IgD-negative memory B cell (primary cell): ENCODE data around the gene LLGL2. TPM values are rescaled to one million over a fixed set of nuclear protein-coding genes. Genes with fewer than 3 reads are reported as not detected.
"Not testable (repeated sequence)": the region's sequence is repeated elsewhere in the genome, so short reads cannot be mapped to it uniquely, and the experiment has no call there.

Experiments
- H3K27ac Mint-ChIP-seq, 3 donors: one replicate each; pipeline ENCODE4 v1.8.0; 2020 to 2022; ENCODE audit warnings: mild to moderate bottlenecking in 3 of 3, mixed read lengths in 3 of 3, moderate library complexity in 1 of 3
- H3K27me3 Mint-ChIP-seq: one replicate; pipeline ENCODE4 v1.8.0; 2021; ENCODE audit warnings: mixed read lengths
- H3K36me3 Mint-ChIP-seq: one replicate; pipeline ENCODE4 v1.8.0; 2020; ENCODE audit warnings: mild to moderate bottlenecking, mixed read lengths
- H3K4me1 Mint-ChIP-seq, 3 donors: one replicate each; pipeline ENCODE4 v1.8.0; 2020 to 2022; ENCODE audit warnings: mixed read lengths in 3 of 3, mild to moderate bottlenecking in 1 of 3
- H3K4me3 Mint-ChIP-seq, 4 donors: one replicate each; pipeline ENCODE4 v1.8.0; 2020 to 2022; ENCODE audit warnings: mild to moderate bottlenecking in 4 of 4, mixed read lengths in 4 of 4, moderate library complexity in 3 of 4
- H3K9me3 Mint-ChIP-seq, 3 donors: one replicate each; pipeline ENCODE4 v1.8.0; 2020 to 2021; ENCODE audit warnings: mixed read lengths in 3 of 3, mild to moderate bottlenecking in 1 of 3
- polyA plus RNA-seq: library from polyadenylated mRNA; unstranded; fragments of 300-500 nt; fragmentation: Illumina TruSeq; gene quantifications from one replicate; pipeline ENCODE4 v1.2.3, GENCODE V29; 2021

Gene LLGL2
- polyA plus RNA-seq, 1 donor from 2014 or later, result 21.8 TPM

- not testable (repeated sequence) for H3K27ac Mint-ChIP-seq, H3K9me3 Mint-ChIP-seq, H3K36me3 Mint-ChIP-seq, H3K4me1 Mint-ChIP-seq, H3K4me3 Mint-ChIP-seq, H3K27me3 Mint-ChIP-seq
These were observed 57.7 kb downstream of the LLGL2 start for GRCh38 chr17:75583197-75583596.

GRCh38 chr17:75584849-75585175, 59.3 kb downstream of the LLGL2 start:
- Mint-ChIP-seq H3K27ac (no peak overlapping the region), H3K9me3 (peaks cover 0 to 3% (median 3%) of the 10 kb centered on the region in 3 donors), H3K36me3 (no peaks in the 10 kb centered on the region), H3K4me3 (peak overlapping the region in 1 of 4 donors; percentile 92), H3K27me3 (peaks cover 4% of the 10 kb centered on the region), H3K4me1 (peaks cover 0 to 8% (median 1%) of the 10 kb centered on the region in 3 donors)

GRCh38 chr17:75587675-75588595, 62.4 kb downstream of the LLGL2 start, which contains the start of gene MYO15B:
TSS of gene MYO15B (plus strand) at chr17:75587800. CDS start at chr17:75588058, 258 bp downstream.
- Mint-ChIP-seq H3K27me3 (no peaks in the 10 kb centered on the region), H3K27ac (peak within 1 kb of the TSS; percentile 46 to 65 (median 50)), H3K4me3 (peak within 1 kb of the TSS; percentile 72 to 94 (median 84)), H3K4me1 (peaks cover 5 to 10% (median 9%) of the 10 kb centered on the region in 3 donors), H3K36me3 (no peaks in the 10 kb centered on the region), H3K9me3 (no peaks in the 10 kb centered on the region)

GRCh38 chr17:75588596-75589011, 63.1 kb downstream of the LLGL2 start:
- no peaks in the 10 kb centered on the region for H3K36me3 Mint-ChIP-seq
- no peaks in the 10 kb centered on the region for H3K9me3 Mint-ChIP-seq
- H3K27ac Mint-ChIP-seq, result peak overlapping the region in 1 of 3 donors; percentile 45
- H3K27me3 Mint-ChIP-seq, result no peaks in the 10 kb centered on the region
- H3K4me1 Mint-ChIP-seq, result peaks cover 5 to 10% (median 9%) of the 10 kb centered on the region in 3 donors
- peak overlapping the region; percentile 68 to 94 (median 84) for H3K4me3 Mint-ChIP-seq

GRCh38 chr17:75589012-75589918, 63.8 kb downstream of the LLGL2 start:
- Mint-ChIP-seq H3K4me1 (peaks cover 5 to 10% (median 9%) of the 10 kb centered on the region in 3 donors), H3K4me3 (peak overlapping the region; percentile 73 to 93 (median 76)), H3K27ac (peak overlapping the region in 1 of 3 donors; percentile 32), H3K9me3 (no peaks in the 10 kb centered on the region), H3K36me3 (no peaks in the 10 kb centered on the region), H3K27me3 (no peaks in the 10 kb centered on the region)

- Mint-ChIP-seq H3K27me3 (no peaks in the 10 kb centered on the region), H3K36me3 (no peaks in the 10 kb centered on the region), H3K27ac (peak overlapping the region in 1 of 3 donors; percentile 85), H3K4me3 (peak overlapping the region in 3 of 4 donors; percentile 32 to 81 (median 57)), H3K4me1 (peaks cover 5 to 10% (median 9%) of the 10 kb centered on the region in 3 donors), H3K9me3 (no peaks in the 10 kb centered on the region)
These were observed 64.4 kb downstream of the LLGL2 start for GRCh38 chr17:75589919-75590303.

GRCh38 chr17:75590314-75590761, 64.8 kb downstream of the LLGL2 start:
- Mint-ChIP-seq H3K9me3 (no peaks in the 10 kb centered on the region), H3K27me3 (no peaks in the 10 kb centered on the region), H3K4me3 (peak overlapping the region in 3 of 4 donors; percentile 32 to 81 (median 57)), H3K36me3 (no peaks in the 10 kb centered on the region), H3K27ac (peak overlapping the region in 1 of 3 donors; percentile 85), H3K4me1 (peaks cover 5 to 10% (median 9%) of the 10 kb centered on the region in 3 donors)

- peak overlapping the region in 3 of 4 donors; percentile 27 to 81 (median 48) for H3K4me3 Mint-ChIP-seq
- H3K27me3 Mint-ChIP-seq, result no peaks in the 10 kb centered on the region
- no peaks in the 10 kb centered on the region for H3K9me3 Mint-ChIP-seq
- no peaks in the 10 kb centered on the region for H3K36me3 Mint-ChIP-seq
- H3K4me1 Mint-ChIP-seq, result peaks cover 5 to 9% (median 7%) of the 10 kb centered on the region in 3 donors
- peak overlapping the region in 1 of 3 donors; percentile 85 for H3K27ac Mint-ChIP-seq
These were observed 65.6 kb downstream of the LLGL2 start for GRCh38 chr17:75590849-75591721.

- no peaks in the 10 kb centered on the region for H3K36me3 Mint-ChIP-seq
- peak overlapping the region in 1 of 4 donors; percentile 81 for H3K4me3 Mint-ChIP-seq
- H3K9me3 Mint-ChIP-seq, result no peaks in the 10 kb centered on the region
- H3K27me3 Mint-ChIP-seq, result no peaks in the 10 kb centered on the region
- H3K27ac Mint-ChIP-seq, result peak overlapping the region in 1 of 3 donors; percentile 25
- peaks cover 3 to 9% (median 6%) of the 10 kb centered on the region in 3 donors for H3K4me1 Mint-ChIP-seq
These were observed 66.3 kb downstream of the LLGL2 start for GRCh38 chr17:75591722-75592302.

GRCh38 chr17:75592348-75593020, 67.0 kb downstream of the LLGL2 start:
- peak overlapping the region in 1 of 3 donors; percentile 39 for H3K27ac Mint-ChIP-seq
- peak overlapping the region in 2 of 4 donors; percentile 23 to 29 for H3K4me3 Mint-ChIP-seq

GRCh38 chr17:75593430-75593829, 67.9 kb downstream of the LLGL2 start:
- H3K27ac Mint-ChIP-seq, H3K36me3 Mint-ChIP-seq, H3K27me3 Mint-ChIP-seq, H3K9me3 Mint-ChIP-seq, H3K4me1 Mint-ChIP-seq, H3K4me3 Mint-ChIP-seq: not testable (repeated sequence)

More at GRCh38 chr17:75592348-75593020, 67.0 kb downstream of the LLGL2 start:
- peaks cover 3 to 9% (median 6%) of the 10 kb centered on the region in 3 donors for H3K4me1 Mint-ChIP-seq
- H3K9me3 Mint-ChIP-seq, result no peaks in the 10 kb centered on the region
- no peaks in the 10 kb centered on the region for H3K27me3 Mint-ChIP-seq
- H3K36me3 Mint-ChIP-seq, result no peaks in the 10 kb centered on the region

- Mint-ChIP-seq H3K4me1 (peaks cover 3 to 10% (median 6%) of the 10 kb centered on the region in 3 donors), H3K36me3 (no peaks in the 10 kb centered on the region), H3K27me3 (no peaks in the 10 kb centered on the region), H3K9me3 (no peaks in the 10 kb centered on the region), H3K4me3 (no peak overlapping the region), H3K27ac (no peak overlapping the region)
These were observed 69.2 kb downstream of the LLGL2 start for GRCh38 chr17:75594499-75595283.
